ENCODE data around the gene DENND2A.

GRCh38 chr7:140623980-140624379 lies 16.6 kb downstream of the DENND2A start:
- TF ChIP-seq POLR2A (IDR thresholded peaks at IDR 0.05) = no peak
- no peak for TF ChIP-seq CTCF (IDR thresholded peaks at IDR 0.05)
